ENCODE data around the gene MBD6.

DNA sequence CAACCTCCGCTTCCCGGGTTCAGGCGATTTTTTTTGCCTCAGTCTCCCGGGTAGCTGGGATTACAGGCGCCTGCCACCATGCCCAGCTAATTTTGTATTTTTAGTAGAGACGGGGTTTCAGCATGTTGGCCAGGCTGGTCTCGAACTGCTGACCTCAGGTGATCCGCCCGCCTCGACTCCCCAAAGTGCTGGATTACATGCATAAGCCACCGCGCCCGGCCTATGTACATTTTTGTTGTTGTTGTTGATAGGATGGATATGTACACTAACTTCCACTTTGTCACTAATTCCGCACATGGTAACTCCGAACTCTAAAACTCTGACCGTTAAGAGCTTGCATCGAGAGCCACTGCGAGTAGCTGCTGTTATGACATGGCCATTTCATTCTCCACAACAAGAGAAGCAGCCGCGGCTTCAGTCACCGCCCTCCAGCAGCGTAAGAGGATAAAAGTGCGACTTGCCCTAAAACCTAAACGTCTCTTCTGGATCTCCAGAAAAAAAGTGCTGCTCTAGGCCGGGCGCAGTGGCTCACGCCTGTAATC is 35.5 kb upstream of the MBD6 start:
- no peak for TF ChIP-seq EP300 (IDR thresholded peaks at IDR 0.05; ENCODE audit: borderline replicate concordance in 1 of 2, low read depth in 2 of 2, low read length in 2 of 2)
- TF ChIP-seq RFX5 (IDR thresholded peaks at IDR 0.05; ENCODE audit: borderline replicate concordance, low read depth, low read length) = no peak
- TF ChIP-seq GTF2F1 (IDR thresholded peaks at IDR 0.05; ENCODE audit: borderline replicate concordance, low read depth, low read length) = no peak
- TF ChIP-seq POLR2AphosphoS5 (IDR thresholded peaks at IDR 0.05; ENCODE audit: low read depth, low read length) = no peak
- no peak for TF ChIP-seq GABPA (IDR thresholded peaks at IDR 0.05; ENCODE audit: borderline replicate concordance, insufficient read depth, low read length)
- TF ChIP-seq, protein P1, sequence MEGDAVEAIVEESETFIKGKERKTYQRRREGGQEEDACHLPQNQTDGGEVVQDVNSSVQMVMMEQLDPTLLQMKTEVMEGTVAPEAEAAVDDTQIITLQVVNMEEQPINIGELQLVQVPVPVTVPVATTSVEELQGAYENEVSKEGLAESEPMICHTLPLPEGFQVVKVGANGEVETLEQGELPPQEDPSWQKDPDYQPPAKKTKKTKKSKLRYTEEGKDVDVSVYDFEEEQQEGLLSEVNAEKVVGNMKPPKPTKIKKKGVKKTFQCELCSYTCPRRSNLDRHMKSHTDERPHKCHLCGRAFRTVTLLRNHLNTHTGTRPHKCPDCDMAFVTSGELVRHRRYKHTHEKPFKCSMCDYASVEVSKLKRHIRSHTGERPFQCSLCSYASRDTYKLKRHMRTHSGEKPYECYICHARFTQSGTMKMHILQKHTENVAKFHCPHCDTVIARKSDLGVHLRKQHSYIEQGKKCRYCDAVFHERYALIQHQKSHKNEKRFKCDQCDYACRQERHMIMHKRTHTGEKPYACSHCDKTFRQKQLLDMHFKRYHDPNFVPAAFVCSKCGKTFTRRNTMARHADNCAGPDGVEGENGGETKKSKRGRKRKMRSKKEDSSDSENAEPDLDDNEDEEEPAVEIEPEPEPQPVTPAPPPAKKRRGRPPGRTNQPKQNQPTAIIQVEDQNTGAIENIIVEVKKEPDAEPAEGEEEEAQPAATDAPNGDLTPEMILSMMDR (IDR thresholded peaks at IDR 0.05; ENCODE audit: control extremely low read depth in 1 of 3, insufficient read depth in 1 of 3, low read depth in 1 of 3, low read length in 3 of 3) = no peak
- TF ChIP-seq, protein P2, sequence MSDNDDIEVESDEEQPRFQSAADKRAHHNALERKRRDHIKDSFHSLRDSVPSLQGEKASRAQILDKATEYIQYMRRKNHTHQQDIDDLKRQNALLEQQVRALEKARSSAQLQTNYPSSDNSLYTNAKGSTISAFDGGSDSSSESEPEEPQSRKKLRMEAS (IDR thresholded peaks at IDR 0.05) = no peak
- no peak for TF ChIP-seq YY1 (IDR thresholded peaks at IDR 0.05; ENCODE audit: low read depth, low read length)
- TF ChIP-seq, protein P3, sequence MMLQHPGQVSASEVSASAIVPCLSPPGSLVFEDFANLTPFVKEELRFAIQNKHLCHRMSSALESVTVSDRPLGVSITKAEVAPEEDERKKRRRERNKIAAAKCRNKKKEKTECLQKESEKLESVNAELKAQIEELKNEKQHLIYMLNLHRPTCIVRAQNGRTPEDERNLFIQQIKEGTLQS (IDR thresholded peaks at IDR 0.05; ENCODE audit: insufficient read depth, low read depth, low read length) = no peak
- no peak for TF ChIP-seq EZH2 (IDR thresholded peaks at IDR 0.05; ENCODE audit: low read depth, low read length, severe bottlenecking)
- TF ChIP-seq EGR1 (IDR thresholded peaks at IDR 0.05; ENCODE audit: borderline replicate concordance, low read depth, low read length) = no peak
- no peak for TF ChIP-seq SIN3A (conservative IDR thresholded peaks at IDR 0.05 in 1 of 2, IDR thresholded peaks at IDR 0.05 in 1 of 2; ENCODE audit: low read depth in 1 of 2, low read length in 2 of 2)
- no peak for TF ChIP-seq JUN (IDR thresholded peaks at IDR 0.05; ENCODE audit: low read depth, low read length)

All from H1 (cell line).